T-helper 22 cell (primary cell): ENCODE measurements around the gene IFIT5.
"Not testable (repeated sequence)": the region's sequence is repeated elsewhere in the genome, so short reads cannot be mapped to it uniquely, and the experiment has no call there.

Experiments used
- DNase-seq: peaks from one replicate; pipeline ENCODE4 v3.0.0-alpha.2; 2020; ENCODE audit warnings: low read depth

Gene IFIT5

DNA sequence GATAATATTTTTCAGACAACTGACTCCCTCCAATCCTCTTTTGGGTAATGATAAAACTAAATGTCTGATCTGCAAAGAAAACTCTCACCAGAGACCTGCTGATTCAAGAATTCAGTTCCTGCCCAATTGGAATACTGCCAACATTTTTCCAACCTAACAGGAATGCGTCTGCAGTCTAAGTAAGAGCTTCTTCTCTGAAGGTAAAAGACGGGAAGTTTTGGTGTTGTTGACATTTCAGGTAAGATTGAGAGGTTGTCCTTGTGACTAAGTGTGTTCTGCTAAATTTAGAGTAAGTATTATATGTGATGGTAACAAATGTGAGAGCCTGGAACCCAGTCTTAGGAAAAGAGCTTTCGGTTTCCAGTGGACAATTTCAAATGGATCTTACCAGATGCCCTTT, 17.6 kb downstream of the IFIT5 start:
- no peak for DNase-seq

DNA sequence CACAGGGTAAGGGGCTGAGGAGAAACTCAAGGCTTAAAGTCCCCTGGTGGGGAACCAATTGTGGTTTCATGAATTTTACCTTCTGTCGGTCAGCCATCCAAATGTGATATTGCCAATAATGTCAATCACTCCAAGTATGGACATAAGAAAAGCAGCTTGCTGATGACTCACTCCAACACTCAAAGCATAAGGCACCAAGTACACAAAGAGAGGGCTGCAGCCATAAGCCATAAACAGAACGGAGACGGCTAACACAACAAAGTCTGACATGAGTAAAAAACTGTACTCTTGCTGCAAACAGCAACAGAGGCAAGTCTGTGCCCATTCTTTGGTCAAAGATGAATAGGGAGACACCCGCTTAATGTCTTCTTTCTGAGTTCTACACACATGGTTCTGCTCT, 24.2 kb downstream of the IFIT5 start:
- no peak for DNase-seq

DNA sequence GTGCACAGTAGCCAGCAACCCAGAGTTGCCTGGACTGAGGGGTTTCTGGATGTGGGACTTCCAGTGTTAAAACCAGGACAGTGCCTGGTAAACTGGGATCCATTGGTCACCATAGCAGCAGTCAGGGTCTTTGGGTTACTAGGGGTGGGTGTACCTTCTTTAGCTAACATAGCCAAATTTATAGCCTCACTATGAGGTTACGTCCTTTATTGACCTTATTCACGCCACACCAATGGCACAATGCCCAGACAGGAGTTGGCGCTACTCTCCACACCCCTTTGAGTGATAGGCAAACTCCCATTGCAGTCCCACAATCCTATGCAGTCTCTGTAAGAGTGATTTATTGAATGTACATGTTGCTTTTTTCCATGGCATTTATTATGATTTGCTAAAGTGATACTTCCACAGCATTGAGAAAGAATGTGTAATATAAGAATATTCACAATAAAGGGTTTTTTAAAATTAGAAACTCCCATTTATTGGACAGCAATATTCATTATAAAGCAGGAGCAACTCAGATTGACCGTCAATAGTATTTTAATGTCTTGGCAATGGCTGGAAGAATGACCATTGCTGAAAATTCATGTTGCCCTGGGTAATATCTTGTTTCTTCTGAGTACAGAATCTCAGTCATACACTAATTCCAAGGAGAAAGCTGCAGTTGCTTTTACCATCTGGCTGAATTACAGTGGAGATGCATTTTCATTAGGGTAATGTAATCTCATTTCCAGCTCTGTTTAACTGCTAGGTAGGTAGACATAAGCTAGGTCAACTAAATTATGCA, 26.1 kb downstream of the IFIT5 start:
- DNase-seq, result no peak

DNA sequence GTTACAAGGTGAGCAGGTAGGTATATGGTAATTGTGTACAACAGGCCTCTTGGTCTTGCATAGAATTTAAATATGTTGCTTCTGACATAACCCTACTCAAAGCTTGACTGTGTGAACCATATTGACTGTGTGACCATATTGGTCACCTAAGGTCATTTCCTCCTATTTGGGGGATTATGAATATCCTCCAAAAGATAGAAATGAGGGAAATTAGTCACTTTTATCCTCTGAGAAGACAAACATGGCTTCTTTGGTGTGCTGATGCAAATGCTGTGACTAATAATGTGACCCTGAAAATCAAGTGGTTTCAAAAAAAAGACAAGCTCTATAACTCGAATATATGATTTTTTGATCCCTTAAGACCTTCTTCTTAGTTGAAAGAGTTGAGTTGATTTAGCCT, 27.9 kb downstream of the IFIT5 start:
- DNase-seq, result no peak

DNA sequence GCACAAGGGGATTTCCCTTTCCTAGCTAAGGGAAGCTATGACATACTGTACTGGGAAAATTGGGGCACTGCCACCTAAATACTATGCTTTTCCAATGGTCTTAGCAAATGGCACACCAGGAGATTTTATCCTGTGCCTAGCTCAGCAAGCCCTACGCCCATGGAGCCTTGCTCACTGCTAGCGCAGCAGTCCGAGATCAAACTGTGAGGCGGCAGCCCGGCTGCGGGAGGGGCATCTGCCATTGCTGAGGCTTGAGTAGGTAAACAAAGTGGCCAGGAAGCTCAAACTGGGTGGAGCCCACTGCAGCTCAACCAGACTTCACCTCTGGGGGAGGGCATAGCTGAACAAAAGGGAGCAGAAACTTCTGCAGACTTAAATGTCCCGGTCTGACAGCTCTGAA, 30.5 kb downstream of the IFIT5 start:
- not testable (repeated sequence) for DNase-seq

DNA sequence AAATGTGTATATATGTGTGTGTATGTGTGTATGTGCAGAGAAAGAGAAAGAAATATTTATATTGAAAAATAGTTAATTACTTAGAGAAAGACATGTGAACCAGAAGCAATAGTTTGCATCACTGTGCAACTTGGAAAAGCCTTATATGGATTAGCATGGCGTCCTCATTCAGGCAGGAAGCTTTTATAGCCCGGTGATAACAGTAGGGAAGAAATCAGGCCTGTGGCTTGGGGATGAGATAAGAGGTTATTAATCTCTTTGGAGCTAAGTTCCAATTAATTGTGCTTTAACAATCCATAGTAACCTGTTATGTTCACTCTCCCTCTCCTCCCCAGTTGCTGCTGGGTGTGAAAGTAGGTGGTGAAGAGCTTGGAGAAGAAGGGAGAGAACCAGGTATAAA, 36.5 kb downstream of the IFIT5 start:
- DNase-seq, result no peak

DNA sequence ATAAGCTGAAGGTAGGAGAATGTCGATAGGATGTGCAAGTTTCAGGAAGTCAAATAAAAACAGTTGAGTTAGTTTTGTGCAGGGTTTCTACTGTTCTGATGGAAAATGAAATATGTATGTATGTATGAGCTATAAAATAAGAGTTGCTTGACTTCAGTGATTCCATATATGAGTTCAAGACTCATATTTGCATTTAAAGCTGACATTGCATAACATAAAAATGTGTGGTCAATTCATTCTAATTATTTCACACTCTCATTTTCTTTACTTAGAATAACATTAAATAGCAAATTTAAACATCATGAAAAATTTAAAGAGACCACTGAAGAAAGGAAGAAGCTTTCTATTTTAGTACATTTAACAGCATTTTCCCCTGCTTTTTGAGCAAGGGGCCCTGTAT, 37.8 kb downstream of the IFIT5 start:
- DNase-seq, result no peak

DNA sequence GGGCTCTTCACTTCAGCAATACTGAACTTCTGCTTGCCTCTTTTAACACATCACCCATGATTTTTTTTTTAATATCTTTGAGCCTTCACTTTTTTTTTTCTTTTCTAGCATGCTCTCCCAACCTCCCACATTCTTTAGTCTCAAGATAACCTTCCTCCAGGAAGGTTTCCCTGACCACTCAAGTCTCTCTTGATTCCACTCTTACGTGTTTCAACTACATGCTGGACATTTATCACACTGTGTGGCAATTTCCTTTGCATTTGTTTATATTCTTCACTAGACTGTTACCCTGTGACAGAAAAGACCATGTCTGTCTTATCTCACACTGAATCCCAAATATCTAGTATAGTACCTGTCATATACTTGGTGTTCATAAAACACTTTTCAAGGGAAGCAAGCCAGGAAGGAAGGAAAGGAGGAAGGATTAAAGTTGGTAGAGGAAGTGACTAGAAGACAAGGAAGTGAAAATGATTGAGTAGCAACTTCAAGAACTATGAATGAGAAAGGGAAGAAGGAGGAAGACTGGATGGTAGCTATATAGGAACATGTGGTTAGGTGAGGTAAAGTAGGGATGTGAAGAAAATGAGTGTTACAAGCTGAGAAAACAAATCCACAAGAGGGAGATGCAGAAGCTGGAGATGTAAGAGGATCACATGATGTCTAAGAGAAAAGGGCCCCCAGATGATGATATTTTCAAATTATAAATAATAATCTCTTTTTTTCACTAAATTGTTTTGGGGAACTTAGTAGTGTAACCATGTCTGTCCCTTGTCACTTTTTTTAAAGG, 40.4 kb downstream of the IFIT5 start:
- no peak for DNase-seq

DNA sequence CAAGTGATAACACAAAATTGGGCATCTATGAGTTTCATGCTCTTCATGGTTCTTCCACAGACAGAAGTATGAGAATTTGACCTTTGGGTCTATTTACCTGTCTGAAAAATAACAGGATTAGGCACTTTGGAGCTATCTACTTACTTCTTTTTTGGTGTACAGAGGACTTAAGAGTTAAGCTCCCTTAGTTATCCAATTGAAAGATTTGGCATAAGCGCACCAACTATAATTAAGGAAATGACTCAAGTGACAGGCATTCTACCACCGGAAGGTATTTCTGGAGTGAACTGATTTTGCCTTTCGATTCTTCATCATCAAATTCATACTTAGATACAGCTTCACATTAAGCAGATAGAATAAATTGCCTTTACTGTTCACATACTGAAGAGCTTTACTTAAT, 43.9 kb downstream of the IFIT5 start:
- no peak for DNase-seq

DNA sequence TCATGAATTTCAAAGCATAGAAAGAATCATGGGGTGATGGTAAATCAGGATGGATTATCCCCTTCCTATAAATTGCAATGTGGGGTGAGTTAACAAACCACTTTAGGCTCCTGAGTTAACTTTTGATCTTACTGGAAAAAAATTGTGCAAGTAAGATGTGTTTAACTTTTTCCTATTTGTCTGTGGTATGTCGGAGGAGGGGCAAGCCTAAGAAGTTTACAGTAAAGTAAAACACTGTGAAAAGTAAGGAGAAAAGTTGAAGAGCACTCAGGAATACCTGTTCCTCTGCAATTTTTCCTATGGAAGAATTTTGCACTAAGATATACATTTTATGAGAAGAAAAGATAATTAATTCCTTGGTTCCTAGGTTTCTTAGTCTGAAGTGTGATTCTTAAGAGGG, 44.4 kb downstream of the IFIT5 start:
- no peak for DNase-seq

DNA sequence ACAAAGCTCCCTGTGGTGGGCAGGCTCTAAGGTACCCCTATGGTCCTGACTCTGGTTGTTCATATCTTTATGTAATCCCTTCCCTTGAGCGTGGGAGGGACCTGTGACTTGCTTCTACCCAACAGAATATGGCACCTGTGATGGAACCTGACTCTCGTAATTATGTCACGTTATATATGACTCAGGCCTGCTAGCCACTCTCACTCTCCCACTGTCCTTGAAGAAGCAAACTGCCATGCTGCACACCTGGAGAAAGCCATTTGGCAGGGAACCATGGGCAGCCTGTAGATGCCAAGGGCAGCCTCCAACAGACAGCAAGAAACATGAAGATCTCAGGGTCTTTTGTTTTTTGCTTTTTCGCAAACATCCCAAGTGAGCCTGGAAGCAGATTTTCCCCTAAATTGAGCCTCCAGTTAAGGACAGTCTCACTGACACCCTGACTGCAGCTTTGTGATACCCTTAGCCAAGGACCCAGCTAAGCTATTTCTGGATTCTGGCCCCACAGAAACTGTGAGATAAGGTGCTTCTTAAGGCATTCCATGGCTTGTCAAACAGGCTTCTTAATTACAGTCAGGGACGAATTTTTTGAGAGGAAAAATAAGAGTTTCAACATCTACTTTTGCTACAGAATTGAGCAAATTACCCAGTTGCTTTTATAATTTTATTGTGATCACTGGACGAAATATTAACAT, 49.6 kb downstream of the IFIT5 start:
- DNase-seq, result no peak

DNA sequence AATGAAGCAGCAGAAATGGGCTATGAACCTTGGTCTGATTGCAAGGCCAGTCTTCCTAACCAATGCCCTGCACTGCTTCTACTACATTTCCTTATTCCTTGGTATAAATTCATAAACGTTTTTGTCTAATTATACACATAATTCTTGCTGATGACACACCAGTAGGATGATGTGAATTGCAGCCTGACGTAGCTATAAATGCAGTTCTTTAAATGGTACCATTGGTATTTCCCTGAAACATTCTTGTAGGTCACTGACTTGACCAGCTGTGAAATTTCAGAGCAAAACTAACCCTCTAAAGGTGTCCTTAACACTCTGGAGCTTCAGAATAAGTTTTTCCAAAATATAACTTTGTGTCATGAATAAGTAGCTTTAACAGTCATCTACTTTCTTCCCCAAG, 50.8 kb downstream of the IFIT5 start:
- DNase-seq, result no peak

DNA sequence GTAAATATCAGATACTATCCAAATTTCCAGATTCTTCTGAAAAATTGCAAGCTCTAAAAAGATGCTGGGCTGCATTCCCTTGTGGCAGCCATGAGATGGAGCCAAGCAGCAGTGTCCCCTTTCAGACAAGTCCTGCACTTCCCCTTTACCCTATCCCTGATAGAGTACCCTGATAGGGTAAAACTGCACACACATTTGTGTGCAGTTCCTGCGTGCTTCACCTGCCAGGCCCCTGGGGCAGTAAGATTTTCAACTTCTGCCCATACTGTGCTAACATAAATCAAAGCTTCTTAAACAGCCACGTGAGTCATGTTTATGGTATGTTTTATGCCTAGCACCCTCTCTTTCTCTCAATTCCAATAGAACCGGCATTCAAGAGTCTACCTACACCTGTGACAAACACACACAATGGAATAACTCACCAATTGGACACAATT, 52.2 kb downstream of the IFIT5 start:
- DNase-seq, result no peak

DNA sequence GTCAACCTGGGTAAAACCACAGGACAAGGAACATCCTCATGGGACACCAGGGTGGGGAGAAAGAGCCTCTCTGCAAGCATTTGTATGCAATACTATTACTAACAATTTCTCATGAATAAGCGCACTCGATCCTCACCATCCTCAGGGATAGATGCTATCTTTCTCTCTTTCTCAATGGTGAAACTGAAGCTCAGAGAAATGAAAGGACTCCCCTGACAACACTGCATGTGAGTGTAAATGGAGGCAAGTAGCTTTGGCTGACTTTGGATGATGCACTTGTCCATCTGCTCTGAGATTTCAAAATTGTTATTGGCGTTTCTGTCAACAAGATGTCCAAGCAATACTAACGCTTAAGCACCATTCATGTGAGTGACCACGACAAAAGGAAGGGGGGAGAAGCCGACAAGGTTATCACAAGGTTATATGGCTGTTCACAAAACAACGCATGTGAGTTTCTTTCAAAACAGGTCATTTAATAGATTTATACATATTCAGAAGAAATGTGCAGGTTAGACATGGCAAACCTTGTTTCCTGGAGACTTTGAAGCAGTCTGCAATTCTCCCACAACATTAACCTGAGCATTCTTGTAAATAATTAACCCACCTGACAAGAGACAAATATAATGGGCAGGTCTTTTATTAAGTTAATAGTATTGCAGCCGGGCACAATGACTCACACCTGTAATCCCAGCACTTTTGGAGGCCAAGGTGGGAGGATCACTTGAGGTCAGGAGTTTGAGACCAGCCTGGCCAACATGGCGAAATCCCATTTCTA, 54.0 kb downstream of the IFIT5 start:
- no peak for DNase-seq

DNA sequence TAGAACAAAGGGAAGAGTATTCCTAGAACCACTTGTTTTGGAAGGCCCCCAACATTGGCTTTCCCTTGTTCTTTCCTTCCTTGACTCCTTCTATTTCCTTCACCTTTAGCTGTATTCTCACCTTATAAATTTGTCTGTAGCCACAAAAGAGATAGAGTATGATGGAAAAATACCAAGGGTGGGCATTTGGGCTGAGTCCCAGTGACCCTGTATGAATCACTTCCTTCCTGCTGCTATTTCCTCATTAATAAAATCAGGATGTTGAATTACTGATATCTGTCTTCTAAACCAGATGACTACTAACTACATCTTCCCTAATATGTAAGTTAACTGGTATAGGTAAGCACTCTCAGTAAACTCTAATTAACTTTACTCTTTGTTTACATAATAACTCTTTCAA, 55.1 kb downstream of the IFIT5 start:
- no peak for DNase-seq
